Jurkat, Clone E6-1 (cell line): Measurements from ENCODE around the gene NANOS3.
"Not testable (repeated sequence)": the region's sequence is repeated elsewhere in the genome, so short reads cannot be mapped to it uniquely, and the experiment has no call there.

Experiments used
- DNase-seq: peaks from one replicate; pipeline ENCODE4 v3.0.0-alpha.2; 2011; ENCODE audit warnings: low read depth, low spot score
- H3K4me3 ChIP-seq: 2 replicates; pipeline ENCODE4 v1.5.1; 2011; ENCODE audit warnings: mild to moderate bottlenecking, low read length, control low read depth, moderate library complexity

The NANOS3 gene

GRCh38 chr19:13842291-13843103, 34.4 kb upstream of the NANOS3 start:
- no peak for DNase-seq
- peak overlapping the region; percentile 53 for H3K4me3 ChIP-seq

- DNase-seq: no peak
- peak overlapping the region; percentile 53 for H3K4me3 ChIP-seq
Observed at GRCh38 chr19:13843104-13843921, 33.6 kb upstream of the NANOS3 start.

- H3K4me3 ChIP-seq: no peak overlapping the region
- DNase-seq: no peak
Observed at GRCh38 chr19:13844130-13844631, 32.8 kb upstream of the NANOS3 start.

- DNase-seq: peak; percentile 84
- peak overlapping the region; percentile 64 for H3K4me3 ChIP-seq
Observed at GRCh38 chr19:13846557-13847406, 30.2 kb upstream of the NANOS3 start.

- peak; percentile 69 for DNase-seq
- H3K4me3 ChIP-seq: peak overlapping the region; percentile 64
Observed at GRCh38 chr19:13847407-13848339, 29.3 kb upstream of the NANOS3 start.

GRCh38 chr19:13848340-13848677, 28.6 kb upstream of the NANOS3 start:
- no peak for DNase-seq
- no peak overlapping the region for H3K4me3 ChIP-seq

GRCh38 chr19:13848798-13849676, 27.9 kb upstream of the NANOS3 start:
- no peak for DNase-seq
- no peak overlapping the region for H3K4me3 ChIP-seq

GRCh38 chr19:13849991-13850909, 26.7 kb upstream of the NANOS3 start:
- no peak for DNase-seq
- no peak overlapping the region for H3K4me3 ChIP-seq

- H3K4me3 ChIP-seq: no peak overlapping the region
- DNase-seq: no peak
Observed at GRCh38 chr19:13850910-13851733, 25.8 kb upstream of the NANOS3 start.

- not testable (repeated sequence) for H3K4me3 ChIP-seq, DNase-seq
Observed at GRCh38 chr19:13851734-13852114, 25.2 kb upstream of the NANOS3 start.

- H3K4me3 ChIP-seq, DNase-seq: not testable (repeated sequence)
Observed at GRCh38 chr19:13852171-13852707, 24.7 kb upstream of the NANOS3 start.

GRCh38 chr19:13856497-13856896, 20.4 kb upstream of the NANOS3 start:
- H3K4me3 ChIP-seq: no peak overlapping the region
- DNase-seq: no peak

GRCh38 chr19:13859361-13859880, 17.5 kb upstream of the NANOS3 start:
- H3K4me3 ChIP-seq: no peak overlapping the region
- DNase-seq: no peak

GRCh38 chr19:13860679-13861391, 16.1 kb upstream of the NANOS3 start:
- no peak for DNase-seq
- no peak overlapping the region for H3K4me3 ChIP-seq

GRCh38 chr19:13861392-13861713, 15.6 kb upstream of the NANOS3 start:
- H3K4me3 ChIP-seq: no peak overlapping the region
- DNase-seq: no peak
